OCI-LY1 (cell line): ENCODE results near the gene B4GALT3.
A peak's percentile ranks its signal among the peaks of the same experiment; 100 is the strongest.

Source experiments
- H2AFZ ChIP-seq: fragments of 200-600 bp; sonication (generic), shearing (Covaris generic); 2 replicates; pipeline ENCODE4 v1.6.0; 2014; ENCODE audit warnings: antibody characterized with exemption, mild to moderate bottlenecking, low read length
- H3F3A ChIP-seq: fragments of 200-600 bp; sonication (generic), shearing (Covaris generic); 2 replicates; pipeline ENCODE4 v1.6.0; 2014; ENCODE audit warnings: mild to moderate bottlenecking, antibody characterized with exemption, low read length, moderate library complexity; ENCODE audit not compliant: insufficient read depth
- H3K27ac ChIP-seq: fragments of 200-600 bp; sonication (generic); 2 replicates; pipeline ENCODE4 v1.5.1; 2014; ENCODE audit warnings: low read length, mixed run types, mild to moderate bottlenecking, low read depth; ENCODE audit not compliant: poor library complexity, severe bottlenecking
- H3K27me3 ChIP-seq: fragments of 200-600 bp; sonication (generic); 2 replicates; pipeline ENCODE4 v1.6.0; 2014; ENCODE audit warnings: antibody characterized with exemption, mild to moderate bottlenecking, low read length, moderate library complexity; ENCODE audit not compliant: insufficient read depth
- H3K36me3 ChIP-seq: fragments of 200-600 bp; sonication (generic); 2 replicates; pipeline ENCODE4 v1.6.1; 2014; ENCODE audit warnings: mild to moderate bottlenecking, antibody characterized with exemption, low read length, moderate library complexity, mixed read lengths; ENCODE audit not compliant: insufficient read depth
- H3K4me1 ChIP-seq: fragments of 200-600 bp; sonication (generic); 2 replicates; pipeline ENCODE4 v1.5.1; 2014; ENCODE audit warnings: mild to moderate bottlenecking, low read length, moderate library complexity; ENCODE audit not compliant: insufficient read depth, severe bottlenecking
- H3K4me2 ChIP-seq: fragments of 200-600 bp; sonication (generic), shearing (Covaris generic); 2 replicates; pipeline ENCODE4 v1.6.1; 2014; ENCODE audit warnings: low read length
- H3K4me3 ChIP-seq: fragments of 200-600 bp; sonication (generic); 2 replicates; pipeline ENCODE4 v1.5.1; 2014; ENCODE audit warnings: low read length, low read depth, mild to moderate bottlenecking, mixed read lengths; ENCODE audit not compliant: poor library complexity, severe bottlenecking
- H3K79me2 ChIP-seq: fragments of 200-600 bp; shearing (Covaris generic); 2 replicates; pipeline ENCODE4 v1.6.1; 2016; ENCODE audit warnings: mixed run types, low read length, mixed read lengths; ENCODE audit not compliant: insufficient read depth
- H3K9ac ChIP-seq: fragments of 200-600 bp; sonication (generic), shearing (Covaris generic); 2 replicates; pipeline ENCODE4 v1.6.1; 2014; ENCODE audit warnings: mild to moderate bottlenecking, low read length, mixed read lengths
- H3K9me2 ChIP-seq: fragments of 200-600 bp; sonication (generic), shearing (Covaris generic); 2 replicates; pipeline ENCODE4 v1.6.1; 2014; ENCODE audit warnings: low read depth, mild to moderate bottlenecking, low read length, mixed read lengths
- H3K9me3 ChIP-seq: fragments of 200-600 bp; shearing (Covaris generic); 2 replicates; pipeline ENCODE4 v1.6.1; 2014; ENCODE audit warnings: low read length, mixed read lengths
- H4K20me1 ChIP-seq: fragments of 200-600 bp; sonication (generic), shearing (Covaris generic); 2 replicates; pipeline ENCODE4 v1.6.0; 2016; ENCODE audit warnings: mild to moderate bottlenecking, low read length; ENCODE audit not compliant: insufficient read depth
- CTCF ChIP-seq: fragments of 200-600 bp; sonication (generic), shearing (Covaris generic); IDR thresholded peaks from 2 replicates; pipeline ENCODE4 v1.5.1; 2017; ENCODE audit warnings: mild to moderate bottlenecking, antibody characterized with exemption, low read length, moderate library complexity, mixed read lengths
- EZH2 ChIP-seq: fragments of 200-600 bp; sonication (generic), shearing (Covaris generic); IDR thresholded peaks from 2 replicates; pipeline ENCODE4 v1.8.0; 2017; ENCODE audit warnings: borderline replicate concordance, mixed run types, mild to moderate bottlenecking, antibody characterized with exemption, low read length, moderate library complexity, mixed read lengths

B4GALT3 gene

GRCh38 chr1:161165742-161166668, 11.3 kb downstream of the B4GALT3 start, which contains the start of gene PPOX:
PPOX (plus strand) TSS chr1:161166426; CDS start chr1:161166848, 422 bp downstream.
- Histone ChIP-seq H3K79me2 (no peaks in the 10 kb centered on the region), H2AFZ (no peak within 1 kb of the TSS), H3K9me3 (no peaks in the 10 kb centered on the region), H3K4me2 (peak within 1 kb of the TSS; percentile 91), H3K9ac (peak within 1 kb of the TSS; percentile 83), H3K36me3 (peaks cover 50% of the 10 kb centered on the region), H3K4me1 (peaks cover 27% of the 10 kb centered on the region), H3K4me3 (peak within 1 kb of the TSS; percentile 79), H3F3A (peaks cover 5% of the 10 kb centered on the region), H3K27me3 (no peaks in the 10 kb centered on the region), H3K9me2 (no peaks in the 10 kb centered on the region), H4K20me1 (no peaks in the 10 kb centered on the region), H3K27ac (peak within 1 kb of the TSS; percentile 69)
- TF ChIP-seq EZH2 (no peak), CTCF (peak; percentile 91)

- H3K27me3 ChIP-seq, result no peaks in the 10 kb centered on the region
- no peak overlapping the region for H2AFZ ChIP-seq
- H3K4me3 ChIP-seq, result peak overlapping the region; percentile 79
- TF ChIP-seq CTCF (no peak), EZH2 (no peak)
- peak overlapping the region; percentile 63 for H3K9ac ChIP-seq
- peaks cover 5% of the 10 kb centered on the region for H3F3A ChIP-seq
- H3K36me3 ChIP-seq, result peaks cover 47% of the 10 kb centered on the region; the same call in 1 of the 2 replicates
- H3K27ac ChIP-seq, result peak overlapping the region; percentile 69
- no peaks in the 10 kb centered on the region for H3K9me3 ChIP-seq
- H3K9me2 ChIP-seq, result no peaks in the 10 kb centered on the region
- H3K4me2 ChIP-seq, result peak overlapping the region; percentile 91
- no peaks in the 10 kb centered on the region for H3K79me2 ChIP-seq
- H3K4me1 ChIP-seq, result peaks cover 36% of the 10 kb centered on the region
- no peaks in the 10 kb centered on the region for H4K20me1 ChIP-seq
These were observed 12.3 kb downstream of the B4GALT3 start for GRCh38 chr1:161164901-161165610.

- no peak overlapping the region for H3K4me3 ChIP-seq
- H3K27me3 ChIP-seq, result no peaks in the 10 kb centered on the region
- no peaks in the 10 kb centered on the region for H3K9me2 ChIP-seq
- H3K27ac ChIP-seq, result no peak overlapping the region
- no peak overlapping the region for H3K9ac ChIP-seq
- TF ChIP-seq CTCF (no peak), EZH2 (no peak)
- peaks cover 37% of the 10 kb centered on the region; the same call in 1 of the 2 replicates for H3K36me3 ChIP-seq
- H2AFZ ChIP-seq, result no peak overlapping the region
- no peaks in the 10 kb centered on the region for H3K79me2 ChIP-seq
- H3K4me1 ChIP-seq, result peaks cover 42% of the 10 kb centered on the region
- no peaks in the 10 kb centered on the region for H4K20me1 ChIP-seq
- no peaks in the 10 kb centered on the region for H3K9me3 ChIP-seq
- peaks cover 5% of the 10 kb centered on the region for H3F3A ChIP-seq
- no peak overlapping the region for H3K4me2 ChIP-seq
These were observed 13.5 kb downstream of the B4GALT3 start for GRCh38 chr1:161163793-161164192.
